Choroid plexus epithelial cell (primary cell): Measurements from ENCODE around the gene NOL9.

ENCODE experiments used
- DNase-seq: peaks from one replicate; pipeline ENCODE4 v3.0.0-alpha.2; 2010; ENCODE audit warnings: low read depth
- H3K4me3 ChIP-seq: 2 replicates; pipeline ENCODE4 v1.5.1; 2011; ENCODE audit warnings: low read depth, mild to moderate bottlenecking, control low read depth, low read length, moderate library complexity
- CTCF ChIP-seq: conservative IDR thresholded peaks from 2 replicates; pipeline ENCODE4 v1.5.1; 2011; ENCODE audit warnings: low read depth, mild to moderate bottlenecking, control low read depth, inconsistent platforms, low read length, moderate library complexity

NOL9 gene

GRCh38 chr1:6491081-6491449 is 63.2 kb downstream of the NOL9 start:
- DNase-seq, result no peak

GRCh38 chr1:6490181-6491080 is 63.9 kb downstream of the NOL9 start:
- peak overlapping the region; percentile 74 for H3K4me3 ChIP-seq
- peak; percentile 78 for DNase-seq
- TF ChIP-seq CTCF, result no peak

More at GRCh38 chr1:6491081-6491449, 63.2 kb downstream of the NOL9 start:
- no peak for TF ChIP-seq CTCF
- H3K4me3 ChIP-seq, result peak overlapping the region; percentile 74

GRCh38 chr1:6489799-6490180 is 64.5 kb downstream of the NOL9 start:
- peak overlapping the region; percentile 74 for H3K4me3 ChIP-seq
- DNase-seq, result peak; percentile 78
- peak; percentile 89 for TF ChIP-seq CTCF

- no peak overlapping the region for H3K4me3 ChIP-seq
- no peak for DNase-seq
- no peak for TF ChIP-seq CTCF
These were observed 64.9 kb downstream of the NOL9 start for GRCh38 chr1:6489383-6489765.

GRCh38 chr1:6488602-6489382 is 65.5 kb downstream of the NOL9 start:
- no peak overlapping the region for H3K4me3 ChIP-seq
- DNase-seq, result no peak
- TF ChIP-seq CTCF, result no peak

GRCh38 chr1:6487804-6488484 is 66.4 kb downstream of the NOL9 start:
- no peak for TF ChIP-seq CTCF
- no peak for DNase-seq
- H3K4me3 ChIP-seq, result no peak overlapping the region
